Cortex of kidney (tissue), 1 donor: Measurements from ENCODE around the gene LGALS9.
"Not testable (repeated sequence)": the region's sequence is repeated elsewhere in the genome, so short reads cannot be mapped to it uniquely, and the experiment has no call there.

Source experiments
- DNase-seq: peaks from one replicate; lab custom pipeline; 2025; lab: John Stamatoyannopoulos, UW

LGALS9 gene

GRCh38 chr17:27631411-27631760, 398 bp downstream of the LGALS9 start:
- no peak for DNase-seq

- no peak for DNase-seq
Observed at GRCh38 chr17:27631897-27632725, 1.1 kb downstream of the LGALS9 start.

GRCh38 chr17:27632766-27633165, 1.8 kb downstream of the LGALS9 start:
- not testable (repeated sequence) for DNase-seq

GRCh38 chr17:27633312-27634025, 2.5 kb downstream of the LGALS9 start:
- DNase-seq = no peak

- no peak for DNase-seq
Observed at GRCh38 chr17:27634026-27634335, 3.0 kb downstream of the LGALS9 start.

- DNase-seq = no peak
Observed at GRCh38 chr17:27634776-27635175, 3.8 kb downstream of the LGALS9 start.

- DNase-seq = no peak
Observed at GRCh38 chr17:27635275-27635823, 4.4 kb downstream of the LGALS9 start.

GRCh38 chr17:27636005-27636520, 5.1 kb downstream of the LGALS9 start:
- DNase-seq = not testable (repeated sequence)

DNA sequence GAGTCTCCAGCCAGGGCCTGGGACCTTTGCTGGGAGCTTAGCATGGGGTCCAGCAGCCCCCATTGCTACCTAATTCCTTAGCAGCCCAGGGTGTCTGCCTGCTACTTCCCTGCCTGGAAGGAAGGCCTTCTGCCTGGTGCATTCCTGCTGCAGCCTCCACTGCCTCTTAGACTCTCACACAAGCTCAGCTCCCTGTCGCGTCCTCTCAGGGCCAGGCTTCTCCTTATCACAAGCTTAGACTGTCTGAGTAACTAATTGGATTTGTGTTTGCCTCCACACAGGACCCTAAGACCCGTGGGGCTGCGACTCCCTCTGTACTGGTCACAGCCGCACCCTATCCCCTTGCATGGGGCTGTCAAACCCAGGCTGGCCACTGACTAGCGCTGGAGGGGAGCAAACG, 6.8 kb downstream of the LGALS9 start:
- not testable (repeated sequence) for DNase-seq

- DNase-seq = not testable (repeated sequence)
Observed at GRCh38 chr17:27638415-27638914, 7.5 kb downstream of the LGALS9 start.

DNA sequence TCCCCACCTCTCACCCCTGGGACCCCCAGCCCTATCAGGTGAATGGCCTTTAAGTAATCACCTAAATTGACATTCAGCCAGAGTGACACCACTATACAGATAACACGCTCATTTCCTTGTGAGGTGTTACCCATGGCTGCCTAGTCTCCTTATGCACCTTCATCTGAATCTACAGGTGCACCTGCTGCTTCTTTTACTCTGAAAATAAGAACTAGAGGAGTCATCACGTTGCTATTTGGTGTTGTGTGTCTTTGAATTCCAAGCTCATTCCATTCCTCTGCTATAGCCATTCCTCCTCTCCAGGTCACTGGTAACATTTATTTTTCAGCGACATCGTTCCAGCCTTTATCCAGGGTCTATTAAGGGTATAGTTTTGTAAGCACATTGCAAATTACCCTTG, 9.8 kb downstream of the LGALS9 start:
- no peak for DNase-seq

GRCh38 chr17:27644586-27644985, 13.6 kb downstream of the LGALS9 start:
- no peak for DNase-seq

- not testable (repeated sequence) for DNase-seq
Observed at GRCh38 chr17:27645621-27646020, 14.6 kb downstream of the LGALS9 start.

DNA sequence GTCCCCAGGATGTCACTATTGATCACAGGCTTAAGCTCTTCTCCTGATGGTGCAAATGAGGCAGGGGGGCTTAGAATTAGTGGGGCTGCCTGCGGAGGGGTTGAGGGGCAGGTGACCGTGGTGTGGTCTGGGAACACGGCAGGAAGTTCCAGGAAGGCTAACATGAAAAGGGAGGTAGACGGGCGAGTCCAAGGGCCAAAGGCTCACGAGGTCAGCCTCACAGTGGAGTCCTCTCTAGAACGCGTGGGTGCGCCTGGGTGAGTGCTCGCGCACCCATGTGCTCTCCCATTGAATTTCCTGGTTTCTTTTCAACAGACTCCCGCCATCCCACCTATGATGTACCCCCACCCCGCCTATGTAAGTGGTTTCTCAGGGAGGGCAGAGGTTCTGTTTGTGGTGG, 15.2 kb downstream of the LGALS9 start:
- DNase-seq = no peak

DNA sequence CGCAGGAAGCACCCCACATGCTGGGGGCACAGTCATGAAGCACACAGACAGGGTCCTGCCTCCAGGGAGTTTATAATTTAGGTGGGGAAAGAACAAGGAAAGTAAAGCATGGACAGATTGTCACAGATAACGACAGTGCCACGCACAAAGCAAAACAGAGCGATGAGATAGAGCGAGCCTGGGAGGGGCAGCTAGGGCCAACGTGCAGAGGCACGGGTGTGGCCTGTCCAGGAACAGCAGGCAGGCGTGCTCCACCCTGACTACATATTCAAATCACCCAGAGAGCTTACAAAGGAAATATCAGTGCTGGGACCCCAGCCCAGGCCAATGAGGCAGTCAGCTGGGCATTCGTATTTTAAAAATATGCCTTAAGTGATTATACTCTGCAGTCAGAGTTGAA, 16.8 kb downstream of the LGALS9 start:
- no peak for DNase-seq

DNA sequence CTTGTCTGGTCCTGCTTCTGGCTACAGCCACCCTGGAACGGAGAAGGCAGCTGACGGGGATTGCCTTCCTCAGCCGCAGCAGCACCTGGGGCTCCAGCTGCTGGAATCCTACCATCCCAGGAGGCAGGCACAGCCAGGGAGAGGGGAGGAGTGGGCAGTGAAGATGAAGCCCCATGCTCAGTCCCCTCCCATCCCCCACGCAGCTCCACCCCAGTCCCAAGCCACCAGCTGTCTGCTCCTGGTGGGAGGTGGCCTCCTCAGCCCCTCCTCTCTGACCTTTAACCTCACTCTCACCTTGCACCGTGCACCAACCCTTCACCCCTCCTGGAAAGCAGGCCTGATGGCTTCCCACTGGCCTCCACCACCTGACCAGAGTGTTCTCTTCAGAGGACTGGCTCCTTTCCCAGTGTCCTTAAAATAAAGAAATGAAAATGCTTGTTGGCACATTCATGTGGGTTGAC, 18.2 kb downstream of the LGALS9 start:
- DNase-seq = not testable (repeated sequence)

DNA sequence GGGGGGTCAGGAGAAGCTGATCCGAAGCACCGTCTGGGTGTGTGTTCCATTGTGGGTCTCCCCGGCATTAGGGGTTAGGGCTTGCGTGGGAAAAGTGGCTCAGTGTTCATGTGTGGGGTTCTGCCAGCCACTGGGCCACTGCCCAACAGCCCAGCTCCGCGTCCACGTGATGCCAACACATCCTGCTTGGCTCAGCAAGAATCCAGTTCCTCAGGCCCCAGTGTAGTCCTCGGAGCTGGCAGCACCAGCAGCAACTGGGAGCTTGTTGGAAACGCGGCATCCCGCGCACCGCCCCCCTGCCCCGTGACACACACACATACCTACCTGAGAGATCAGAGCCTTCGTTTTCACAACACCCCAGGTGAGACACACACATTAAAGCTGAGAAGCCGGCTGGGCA, 18.9 kb downstream of the LGALS9 start:
- DNase-seq = no peak

- no peak for DNase-seq
Observed at GRCh38 chr17:27650836-27651235, 19.8 kb downstream of the LGALS9 start.

- no peak for DNase-seq
Observed at GRCh38 chr17:27651411-27652345, 20.7 kb downstream of the LGALS9 start.

DNA sequence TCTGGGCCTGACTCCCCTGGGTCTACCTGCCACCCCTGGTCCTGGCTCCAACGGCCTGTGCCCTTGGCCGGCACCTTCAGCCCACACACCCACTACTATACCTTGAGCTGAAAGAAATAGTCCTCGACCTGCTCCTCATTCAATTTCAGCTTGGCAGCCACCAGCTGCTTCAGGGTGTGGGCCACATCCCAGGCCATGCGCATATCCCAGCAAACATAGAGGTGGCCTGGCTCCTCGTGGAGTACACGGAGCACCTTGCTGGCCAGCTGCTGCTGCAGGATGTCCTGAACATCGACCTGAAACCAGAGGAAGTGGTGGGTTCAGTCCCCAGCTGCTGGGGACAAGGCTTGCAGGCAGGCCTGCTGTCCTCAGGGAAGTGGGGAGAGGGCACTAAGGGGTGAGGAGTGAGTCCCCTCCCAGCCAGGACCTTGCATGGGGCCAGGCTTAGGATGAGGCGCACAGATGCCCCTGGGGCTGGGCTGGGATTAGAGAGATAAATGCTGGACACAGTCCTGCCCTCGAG, 22.5 kb downstream of the LGALS9 start:
- DNase-seq = not testable (repeated sequence)

DNA sequence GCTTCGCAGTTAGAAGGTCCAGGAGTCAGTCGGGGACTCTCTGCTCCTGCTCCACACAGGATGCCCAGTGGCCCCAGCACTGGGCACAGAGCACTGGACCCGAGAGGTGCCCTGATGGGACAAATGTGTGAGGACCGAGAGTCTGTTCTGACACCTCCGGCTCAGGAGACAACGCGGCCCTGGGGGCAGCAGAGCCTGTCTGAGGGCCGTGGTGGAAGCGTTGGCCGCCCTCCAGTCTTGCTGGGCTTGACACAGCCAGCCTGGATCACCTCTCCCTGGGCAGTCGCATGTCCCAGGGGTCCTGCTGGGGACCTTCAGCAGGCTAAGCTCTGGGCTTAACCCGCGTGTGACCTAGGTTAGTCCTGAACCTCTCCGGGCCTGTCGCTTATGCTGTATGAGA, 23.1 kb downstream of the LGALS9 start:
- DNase-seq = no peak
